Lung (tissue), 12 donors: ENCODE measurements around the gene EMILIN1. TPM values are rescaled to one million over a fixed set of nuclear protein-coding genes. Genes with fewer than 3 reads are reported as not detected.

ENCODE experiments used
- ATAC-seq: fragments of 200-7000 bp; cut with Tn5 transposase; one replicate; pipeline ENCODE4 v1.9.1; 2020; ENCODE audit warnings: moderate number of reproducible peaks; ENCODE audit not compliant: insufficient read depth, low FRiP score
- DNase-seq, 3 donors: peaks; one replicate each; pipeline ENCODE4 v3.0.0-alpha.2; 2013 to 2017
- H3K27ac ChIP-seq, 2 donors: one replicate each; pipeline ENCODE4 v1.5.1; 2013; ENCODE audit warnings: mild to moderate bottlenecking in 2 of 2, moderate library complexity in 2 of 2, control low read depth in 1 of 2, inconsistent platforms in 1 of 2, low read depth in 1 of 2, low read length in 1 of 2
- H3K27me3 ChIP-seq, 3 donors: one replicate each; pipeline ENCODE4 v1.5.1; 2013; ENCODE audit warnings: low read length in 2 of 3; ENCODE audit not compliant: control insufficient read depth in 3 of 3, insufficient read depth in 3 of 3
- H3K36me3 ChIP-seq, 4 donors: one replicate each; pipeline ENCODE4 v1.5.1; 2013; ENCODE audit warnings: low read length in 4 of 4, mild to moderate bottlenecking in 1 of 4, moderate library complexity in 1 of 4; ENCODE audit not compliant: control insufficient read depth in 4 of 4, insufficient read depth in 4 of 4
- H3K4me1 ChIP-seq, 5 donors: one replicate each; pipeline ENCODE4 v1.5.1; 2013; ENCODE audit warnings: low read length in 5 of 5, mild to moderate bottlenecking in 2 of 5, moderate library complexity in 1 of 5; ENCODE audit not compliant: control insufficient read depth in 5 of 5, insufficient read depth in 5 of 5
- H3K4me3 ChIP-seq: one replicate; pipeline ENCODE4 v1.5.1; 2013; ENCODE audit warnings: mild to moderate bottlenecking, control low read depth, moderate library complexity
- H3K9ac ChIP-seq, 2 donors: one replicate each; pipeline ENCODE4 v1.5.1; 2013; ENCODE audit warnings: low read length in 2 of 2, control low read depth in 1 of 2; ENCODE audit not compliant: insufficient read depth in 1 of 2
- H3K9me3 ChIP-seq, 4 donors: one replicate each; pipeline ENCODE4 v1.5.1; 2013; ENCODE audit warnings: low read length in 3 of 4, mild to moderate bottlenecking in 1 of 4, moderate library complexity in 1 of 4; ENCODE audit not compliant: control insufficient read depth in 4 of 4, insufficient read depth in 3 of 4
- CTCF ChIP-seq: IDR thresholded peaks from 2 replicates; pipeline ENCODE4 v1.5.1; 2012; ENCODE audit warnings: mild to moderate bottlenecking; ENCODE audit errors: control extremely low read depth, extremely low read depth
- WGBS, 2 donors: extraction: QIAGEN DNeasy Blood & Tissue Kit; methylation state at CpG; one replicate each; pipeline ENCODE4 v1.1.7; 2013; 5-methylcytosine and 5-hydroxymethylcytosine counted together
- polyA plus RNA-seq, 2 donors: library from polyadenylated mRNA; stranded (reverse); fragments of 200-250 nt; gene quantifications; one replicate each; pipeline ENCODE4 v1.2.1, GENCODE V29; 2013
- total RNA-seq, 2 donors: library from RNA; depleted of rRNA in 1 of 2; stranded (reverse); fragments of >200 nt in 1 of 2; gene quantifications; one replicate each; pipeline ENCODE4 v1.2.1, GENCODE V29; 2014 to 2021
- donor health status: control.
- donor health status: control.
- donor health status: Bipolar disorder and iron deficiency.
- donor health status: healthy.
- donor health status: DM: yes; HTN: yes; CAD: no.

Gene EMILIN1
- total and polyA plus RNA-seq, 4 donors: 74.1 to 163 (median 93.5) TPM

DNA sequence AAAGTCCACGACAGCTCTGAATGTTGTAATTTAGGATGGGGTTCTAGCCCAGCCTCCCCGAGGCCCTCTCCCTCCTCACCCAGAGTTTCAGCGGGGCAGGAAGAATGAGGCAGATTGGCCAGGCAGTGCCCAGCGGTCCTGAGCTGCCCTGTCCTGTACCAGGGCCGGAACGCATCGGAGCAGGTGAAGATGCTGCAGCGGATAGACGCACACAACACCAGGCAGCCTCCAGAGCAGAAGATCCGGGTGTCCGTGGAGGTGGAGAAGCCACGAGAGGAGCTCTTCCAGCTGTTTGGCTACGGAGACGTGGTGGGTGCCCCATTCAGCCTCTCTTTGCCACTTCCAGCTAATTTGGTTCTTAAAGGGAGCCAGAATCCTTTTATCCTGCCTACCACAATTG is 18.9 kb downstream of the EMILIN1 start:
- no peak for DNase-seq
- Histone ChIP-seq H3K9ac (no peak overlapping the region), H3K36me3 (no peaks in the 10 kb centered on the region), H3K27ac (no peak overlapping the region), H3K4me1 (peaks cover 0 to 10% (median 7%) of the 10 kb centered on the region in 5 donors), H3K4me3 (no peak overlapping the region), H3K27me3 (no peaks in the 10 kb centered on the region), H3K9me3 (no peaks in the 10 kb centered on the region)
- ATAC-seq: no peak
- 92 to 93% methylated on average over 14 of the region's 14 CpGs for WGBS, 2 donors
- TF ChIP-seq CTCF: no peak

DNA sequence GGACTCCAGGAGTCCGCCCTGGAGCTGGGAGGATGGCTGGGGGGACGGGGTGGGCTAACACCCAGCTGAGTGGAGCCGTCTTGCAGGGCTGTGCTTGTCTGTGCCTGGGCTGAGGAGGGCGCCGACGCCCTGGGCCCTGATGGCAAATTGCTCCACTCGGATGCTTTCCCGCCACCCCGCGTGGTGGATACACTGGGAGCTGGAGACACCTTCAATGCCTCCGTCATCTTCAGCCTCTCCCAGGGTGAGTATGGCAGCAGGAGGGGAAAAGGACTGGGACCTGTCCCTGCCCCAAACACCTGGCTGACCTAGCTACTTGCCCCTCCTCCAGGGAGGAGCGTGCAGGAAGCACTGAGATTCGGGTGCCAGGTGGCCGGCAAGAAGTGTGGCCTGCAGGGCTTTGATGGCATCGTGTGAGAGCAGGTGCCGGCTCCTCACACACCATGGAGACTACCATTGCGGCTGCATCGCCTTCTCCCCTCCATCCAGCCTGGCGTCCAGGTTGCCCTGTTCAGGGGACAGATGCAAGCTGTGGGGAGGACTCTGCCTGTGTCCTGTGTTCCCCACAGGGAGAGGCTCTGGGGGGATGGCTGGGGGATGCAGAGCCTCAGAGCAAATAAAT is 21.0 kb downstream of the EMILIN1 start:
- TF ChIP-seq CTCF: no peak
- no peaks in the 10 kb centered on the region for H3K9me3 ChIP-seq
- DNase-seq (no peak), ATAC-seq (no peak)
- no peak overlapping the region for H3K4me3 ChIP-seq
- H3K27ac ChIP-seq: no peak overlapping the region
- no peaks in the 10 kb centered on the region for H3K27me3 ChIP-seq
- WGBS, 2 donors: 94 to 95% methylated on average over 19 of the region's 19 CpGs
- no peaks in the 10 kb centered on the region for H3K36me3 ChIP-seq
- H3K4me1 ChIP-seq: peaks cover 0 to 10% (median 7%) of the 10 kb centered on the region in 5 donors
- no peak overlapping the region for H3K9ac ChIP-seq

GRCh38 chr2:27100036-27100435 is 21.6 kb downstream of the EMILIN1 start:
- Histone ChIP-seq H3K4me3 (no peak overlapping the region), H3K27ac (no peak overlapping the region), H3K9me3 (no peaks in the 10 kb centered on the region), H3K4me1 (peaks cover 0 to 10% (median 7%) of the 10 kb centered on the region in 5 donors), H3K9ac (no peak overlapping the region), H3K27me3 (no peaks in the 10 kb centered on the region), H3K36me3 (no peaks in the 10 kb centered on the region)
- WGBS, 2 donors: 89 to 91% methylated on average over 10 of the region's 10 CpGs
- no peak for DNase-seq
- ATAC-seq: no peak
- TF ChIP-seq CTCF: no peak

DNA sequence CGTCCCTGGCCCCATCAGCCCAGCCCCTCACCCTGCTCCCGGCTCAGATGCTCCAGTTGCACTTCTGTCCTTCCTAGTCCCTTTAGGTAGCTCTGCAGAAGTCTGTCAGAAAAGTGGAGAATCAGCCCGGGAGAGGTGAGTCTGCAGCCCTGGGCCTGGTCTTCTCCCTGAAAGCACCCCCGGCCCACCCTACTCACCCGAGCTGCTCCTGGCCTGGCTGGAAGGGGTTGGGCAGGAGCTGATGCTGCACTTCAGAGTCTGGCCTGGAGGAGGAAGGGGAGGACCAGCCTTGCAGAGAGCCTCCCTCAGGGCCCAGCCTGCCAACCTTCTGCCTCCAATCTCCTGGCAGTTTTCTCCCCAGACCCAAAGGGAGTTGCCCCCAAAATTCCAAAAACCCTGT is 23.9 kb downstream of the EMILIN1 start:
- DNase-seq (no peak), ATAC-seq (no peak)
- no peak overlapping the region for H3K4me3 ChIP-seq
- 83 to 89% methylated on average over 5 of the region's 5 CpGs for WGBS, 2 donors
- no peaks in the 10 kb centered on the region for H3K36me3 ChIP-seq
- H3K27me3 ChIP-seq: no peaks in the 10 kb centered on the region
- no peak for TF ChIP-seq CTCF
- no peak overlapping the region for H3K27ac ChIP-seq
- H3K9me3 ChIP-seq: no peaks in the 10 kb centered on the region
- no peaks in the 10 kb centered on the region for H3K4me1 ChIP-seq
- no peak overlapping the region for H3K9ac ChIP-seq
